AG09319 (cell line): Measurements from ENCODE around the gene IKZF3.
"Not testable (repeated sequence)": the region's sequence is repeated elsewhere in the genome, so short reads cannot be mapped to it uniquely, and the experiment has no call there.

ENCODE experiments used
- DNase-seq: peaks from one replicate; pipeline ENCODE4 v3.0.0-alpha.2; 2010; ENCODE audit warnings: low read depth; ENCODE audit errors: extremely low read depth
- TF ChIP-seq, protein P1 (sequence below): IDR thresholded peaks from 2 replicates; pipeline ENCODE4 v1.5.1; 2011; ENCODE audit warnings: low read depth, mild to moderate bottlenecking, inconsistent platforms, low read length, moderate library complexity

IKZF3 gene

DNA sequence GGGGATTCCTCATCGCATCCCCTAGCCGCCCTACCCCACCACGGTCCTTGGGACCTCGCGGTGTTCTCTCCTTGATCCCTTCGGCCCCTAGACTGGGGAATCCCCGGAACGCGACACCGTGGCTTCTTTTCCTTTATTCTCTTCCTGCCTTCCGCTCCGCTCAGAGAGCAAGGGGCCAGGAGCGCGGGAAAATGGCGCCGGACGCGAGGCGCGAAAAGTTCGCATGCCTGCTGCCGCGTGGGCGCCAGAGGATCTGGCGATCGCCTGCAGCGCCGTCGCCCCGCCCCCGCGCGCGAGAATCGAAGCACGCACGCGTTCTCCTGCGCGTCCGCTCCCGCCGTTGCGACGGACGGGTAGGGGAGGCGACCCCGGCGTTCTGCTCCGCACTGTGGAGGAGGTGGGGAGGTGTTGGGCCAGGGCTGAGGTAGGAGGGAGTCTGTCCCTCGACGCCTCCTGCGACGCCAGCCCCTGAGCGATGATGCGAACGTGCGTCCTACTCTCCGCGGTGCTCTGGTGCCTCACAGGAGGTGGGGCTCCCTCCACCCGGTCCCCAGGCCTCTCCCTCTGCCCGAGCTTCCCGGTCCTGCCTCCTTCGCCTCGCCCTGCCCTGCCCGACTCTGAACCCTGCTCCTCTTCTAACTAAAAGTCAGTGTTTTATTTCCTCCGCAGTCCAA is 3.9 kb upstream of the IKZF3 start, which contains the start of gene ZPBP2:
ZPBP2 (plus strand) TSS at position 323 of the 674 bp plus-strand sequence; CDS start at position 476, 153 bp downstream.
- DNase-seq = no peak
- TF ChIP-seq, protein P1, sequence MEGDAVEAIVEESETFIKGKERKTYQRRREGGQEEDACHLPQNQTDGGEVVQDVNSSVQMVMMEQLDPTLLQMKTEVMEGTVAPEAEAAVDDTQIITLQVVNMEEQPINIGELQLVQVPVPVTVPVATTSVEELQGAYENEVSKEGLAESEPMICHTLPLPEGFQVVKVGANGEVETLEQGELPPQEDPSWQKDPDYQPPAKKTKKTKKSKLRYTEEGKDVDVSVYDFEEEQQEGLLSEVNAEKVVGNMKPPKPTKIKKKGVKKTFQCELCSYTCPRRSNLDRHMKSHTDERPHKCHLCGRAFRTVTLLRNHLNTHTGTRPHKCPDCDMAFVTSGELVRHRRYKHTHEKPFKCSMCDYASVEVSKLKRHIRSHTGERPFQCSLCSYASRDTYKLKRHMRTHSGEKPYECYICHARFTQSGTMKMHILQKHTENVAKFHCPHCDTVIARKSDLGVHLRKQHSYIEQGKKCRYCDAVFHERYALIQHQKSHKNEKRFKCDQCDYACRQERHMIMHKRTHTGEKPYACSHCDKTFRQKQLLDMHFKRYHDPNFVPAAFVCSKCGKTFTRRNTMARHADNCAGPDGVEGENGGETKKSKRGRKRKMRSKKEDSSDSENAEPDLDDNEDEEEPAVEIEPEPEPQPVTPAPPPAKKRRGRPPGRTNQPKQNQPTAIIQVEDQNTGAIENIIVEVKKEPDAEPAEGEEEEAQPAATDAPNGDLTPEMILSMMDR = no peak

DNA sequence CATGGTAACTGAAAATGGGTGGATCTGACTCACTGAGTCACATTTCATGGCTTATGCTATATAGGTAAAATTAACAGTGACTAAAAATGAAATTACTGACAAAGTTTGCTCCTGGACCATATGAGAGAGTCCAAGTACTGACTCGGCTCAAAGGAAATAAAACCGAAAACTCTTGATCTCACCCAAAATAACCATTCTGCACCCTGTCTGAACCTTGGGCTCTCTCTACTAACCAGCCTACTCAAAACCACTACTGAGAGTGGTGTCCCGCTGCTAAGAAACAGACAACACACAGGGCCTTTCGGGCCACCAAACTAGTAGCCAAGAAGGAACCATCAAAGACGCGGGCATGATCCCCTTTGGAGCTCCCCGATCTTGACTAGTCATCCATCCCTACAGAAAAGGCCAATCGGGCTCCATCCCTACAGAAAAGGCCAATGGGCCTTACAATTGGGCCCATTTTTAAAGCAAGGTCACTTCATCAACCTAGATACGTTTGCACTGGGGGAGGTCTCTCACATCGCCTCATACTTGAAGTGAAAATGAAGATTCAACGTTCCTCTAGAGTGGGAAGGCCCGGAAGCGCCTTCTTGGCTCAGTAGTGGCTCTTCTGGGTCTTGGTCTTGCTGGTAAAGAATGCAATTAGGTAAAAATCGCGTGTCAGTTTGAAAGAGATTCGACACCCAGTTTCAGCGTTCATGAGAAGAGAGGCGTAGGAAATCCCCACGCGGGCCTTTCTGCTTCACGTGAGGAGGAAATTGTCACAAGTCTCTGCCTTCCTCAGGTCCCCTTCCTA is 3.2 kb upstream of the IKZF3 start:
- DNase-seq = no peak
- TF ChIP-seq, protein P1 = no peak

DNA sequence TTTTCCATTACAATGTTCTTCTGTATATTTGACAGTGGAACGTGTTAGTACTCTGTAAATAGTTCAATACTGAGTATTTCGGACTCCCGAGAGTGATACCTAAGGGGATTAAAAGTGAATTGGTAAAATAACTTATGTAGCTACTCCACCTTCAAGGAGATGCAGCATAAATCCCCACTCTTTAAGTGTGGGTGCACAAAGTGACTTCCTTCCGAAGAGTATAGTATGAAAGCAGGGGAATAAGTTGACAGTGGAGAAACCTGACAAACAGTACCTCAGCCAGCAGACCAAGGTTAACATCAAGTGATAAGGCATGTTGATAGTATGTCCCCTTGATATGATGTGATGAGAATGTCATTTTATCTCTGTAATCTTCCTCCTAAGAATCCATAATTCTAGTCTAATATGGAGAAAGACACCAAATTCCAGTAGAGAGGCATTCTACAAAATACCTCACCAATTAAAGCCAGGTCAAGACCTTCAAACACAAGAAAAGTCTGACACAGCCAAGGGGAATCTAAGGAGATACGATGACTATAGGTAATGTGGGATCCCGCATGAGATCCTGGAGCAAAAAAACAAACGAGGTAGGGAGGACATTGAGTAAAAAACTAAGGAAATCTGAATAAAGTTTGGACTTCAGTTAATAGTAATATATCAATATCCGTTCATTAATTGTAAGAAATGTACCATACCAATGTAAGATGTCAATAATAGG is 2.1 kb upstream of the IKZF3 start:
- no peak for DNase-seq
- TF ChIP-seq, protein P1 = no peak

DNA sequence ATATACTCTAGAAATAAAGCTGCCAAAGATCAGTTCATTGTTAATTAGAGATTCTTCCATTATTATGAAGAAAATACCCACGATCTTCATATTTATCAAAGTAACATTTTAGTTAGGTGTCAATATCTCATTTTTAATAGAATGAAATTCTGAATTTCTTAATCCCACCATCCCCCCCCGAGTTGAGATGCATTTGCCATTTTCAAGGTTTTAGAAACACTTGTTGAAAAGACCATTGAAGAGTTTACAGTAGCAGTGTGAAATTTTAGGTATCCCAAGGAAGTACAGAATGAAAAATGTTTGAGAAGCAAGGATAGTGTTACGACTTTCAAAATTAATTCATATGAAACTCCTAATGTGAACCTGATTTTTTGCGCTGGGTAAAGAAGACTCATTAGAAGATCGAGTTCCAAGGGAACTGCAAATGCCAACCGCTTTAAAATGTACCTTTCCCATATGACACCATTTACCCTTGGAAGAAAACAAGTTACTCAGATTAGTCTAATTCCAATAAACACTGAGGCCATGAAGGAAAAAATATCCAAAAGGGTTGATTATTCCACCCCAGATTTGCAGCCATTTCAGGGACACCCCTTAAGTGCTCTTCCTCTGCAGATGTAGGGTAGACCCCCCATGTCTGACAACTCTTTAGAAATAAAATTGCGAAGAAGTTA is 731 bp downstream of the IKZF3 start:
- no peak for DNase-seq
- TF ChIP-seq, protein P1 = no peak

DNA sequence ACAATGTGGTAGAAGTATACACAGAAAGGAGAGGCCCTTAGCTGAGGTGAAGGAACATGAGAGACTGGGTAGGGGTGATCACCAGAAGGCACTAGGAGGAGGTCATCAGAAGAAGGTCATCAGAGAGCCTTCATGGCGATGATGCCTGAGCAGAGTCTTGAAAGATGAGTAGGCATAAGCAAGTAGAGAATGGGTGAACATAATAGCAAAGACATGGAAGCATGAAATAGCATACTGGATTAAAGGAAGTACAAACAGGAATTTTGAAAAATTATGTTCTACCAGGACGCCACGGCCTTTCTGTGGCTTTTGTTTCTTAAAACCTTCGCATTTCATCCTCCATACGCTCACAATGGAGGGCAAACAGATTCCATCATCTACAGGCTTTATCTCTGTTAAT is 2.9 kb downstream of the IKZF3 start:
- TF ChIP-seq, protein P1 = no peak
- DNase-seq = no peak

DNA sequence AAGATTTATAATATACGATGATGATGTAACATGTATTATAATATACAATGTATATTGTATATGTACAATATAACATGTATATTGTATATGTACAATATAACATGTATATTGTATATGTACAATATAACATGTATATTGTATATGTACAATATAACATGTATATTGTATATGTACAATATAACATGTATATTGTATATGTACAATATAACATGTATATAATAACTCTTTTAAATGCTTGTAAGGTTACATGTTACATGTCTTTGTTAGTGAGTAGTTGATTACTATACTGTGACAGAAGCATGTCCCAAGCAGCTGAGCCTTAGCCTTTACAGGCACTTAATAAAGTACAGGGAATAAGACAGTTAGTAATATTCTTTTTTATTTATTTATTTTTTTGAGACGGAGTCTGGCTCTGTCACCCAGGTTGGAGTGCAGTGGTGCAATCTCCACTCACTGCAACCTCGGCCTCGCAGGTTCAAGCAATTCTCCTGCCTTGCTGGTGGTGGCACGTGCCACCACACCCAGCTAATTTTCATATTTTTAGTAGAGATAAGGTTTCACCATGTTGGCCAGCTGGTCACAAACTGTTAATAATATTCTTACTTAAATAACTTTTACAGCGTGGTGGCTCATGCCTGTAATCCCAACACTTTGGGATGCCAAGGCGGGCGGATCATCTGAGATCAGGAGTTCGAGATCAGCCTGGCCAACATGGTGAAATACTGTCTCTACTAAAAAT is 8.0 kb downstream of the IKZF3 start:
- DNase-seq = not testable (repeated sequence)

DNA sequence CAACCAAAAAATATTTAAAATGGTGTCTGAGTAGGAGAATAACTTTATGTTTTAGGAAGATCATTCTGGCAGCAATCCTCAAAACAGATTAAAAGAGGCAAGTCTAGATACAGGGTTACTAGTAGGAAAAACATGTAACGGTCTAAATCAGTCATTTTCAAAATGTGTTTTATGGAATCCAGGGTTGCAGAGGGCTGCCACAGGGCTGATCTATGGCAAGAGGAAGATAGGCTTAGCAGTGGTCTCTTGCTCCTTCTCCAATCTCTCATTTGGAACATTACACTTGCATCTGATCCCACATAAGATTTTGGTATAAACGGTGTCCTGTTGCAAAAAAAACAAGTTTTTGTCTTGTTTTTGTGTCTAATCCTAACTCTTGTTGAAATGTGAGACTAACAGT is 9.2 kb downstream of the IKZF3 start:
- TF ChIP-seq, protein P1 = no peak
- DNase-seq = no peak
